Stomach (tissue), 4 donors: ENCODE measurements around the gene VAV2.

ENCODE experiments used
- CTCF ChIP-seq, 7 experiments: fragments of 450-650 bp in 4 of 7; fragments of 200-600 bp in 3 of 7; sonication (generic) in 3 of 7; IDR thresholded peaks; one replicate each; pipeline ENCODE4 v1.5.1; 2016 to 2019; ENCODE audit warnings: antibody characterized with exemption in 7 of 7, control low read depth in 2 of 7, mild to moderate bottlenecking in 1 of 7
- POLR2A ChIP-seq, 4 donors: fragments of 450-650 bp; IDR thresholded peaks; one replicate each; pipeline ENCODE4 v1.6.1; 2016; ENCODE audit warnings: antibody characterized with exemption in 4 of 4, control low read depth in 2 of 4, mild to moderate bottlenecking in 1 of 4, moderate library complexity in 1 of 4

GRCh38 chr9:133768859-133769510 lies 223.1 kb downstream of the VAV2 start:
- TF ChIP-seq CTCF (IDR thresholded peaks at IDR 0.05) (no peak), POLR2A (IDR thresholded peaks at IDR 0.05) (no peak)
